ENCODE results near the gene C6orf62.
"Not testable (repeated sequence)": the region's sequence is repeated elsewhere in the genome, so short reads cannot be mapped to it uniquely, and the experiment has no call there.

Gene C6orf62

GRCh38 chr6:24699521-24700359 lies 19.2 kb downstream of the C6orf62 start:
- no peak for DNase-seq (ENCODE audit: low read depth, low spot score)

DNA sequence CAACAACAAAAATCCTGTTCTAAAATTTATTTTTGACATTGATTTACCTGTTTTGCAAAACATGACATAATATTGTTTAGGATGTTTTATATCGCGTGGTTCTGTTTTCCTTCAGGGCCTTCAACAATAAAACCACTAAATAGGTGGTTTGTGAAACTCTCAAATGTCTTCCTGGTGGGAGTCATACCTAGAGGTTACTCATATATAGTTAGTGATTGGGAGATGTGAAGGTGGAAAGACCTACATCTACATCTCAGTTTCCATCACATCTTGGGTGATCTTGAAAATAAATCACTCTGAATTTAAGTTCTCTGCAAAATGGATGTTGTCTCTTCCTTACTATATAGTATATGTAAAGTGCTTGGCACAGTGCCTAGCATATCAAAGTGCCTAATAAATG lies 22.9 kb downstream of the C6orf62 start:
- DNase-seq (ENCODE audit: low read depth, low spot score), result no peak

DNA sequence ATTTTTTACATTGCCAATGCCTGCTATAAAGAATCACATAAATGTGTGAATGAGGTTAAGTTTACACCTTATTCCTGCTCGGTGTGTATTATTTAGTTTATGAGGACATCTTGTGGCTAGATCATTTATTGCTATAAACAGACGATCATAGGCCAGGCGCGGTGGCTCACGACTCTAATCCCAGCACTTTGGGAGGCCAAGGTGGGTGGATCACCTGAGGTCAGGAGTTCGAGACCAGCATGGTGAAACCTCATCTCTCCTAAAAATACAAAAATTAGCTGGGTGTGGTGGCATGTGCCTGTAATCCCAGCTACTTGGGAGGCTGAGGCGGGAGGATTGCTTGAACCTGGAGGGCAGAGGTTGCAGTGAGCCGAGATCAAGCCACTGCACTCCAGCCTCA lies 23.3 kb downstream of the C6orf62 start:
- peak; percentile 60 for DNase-seq (ENCODE audit: low read depth, low spot score)

DNA sequence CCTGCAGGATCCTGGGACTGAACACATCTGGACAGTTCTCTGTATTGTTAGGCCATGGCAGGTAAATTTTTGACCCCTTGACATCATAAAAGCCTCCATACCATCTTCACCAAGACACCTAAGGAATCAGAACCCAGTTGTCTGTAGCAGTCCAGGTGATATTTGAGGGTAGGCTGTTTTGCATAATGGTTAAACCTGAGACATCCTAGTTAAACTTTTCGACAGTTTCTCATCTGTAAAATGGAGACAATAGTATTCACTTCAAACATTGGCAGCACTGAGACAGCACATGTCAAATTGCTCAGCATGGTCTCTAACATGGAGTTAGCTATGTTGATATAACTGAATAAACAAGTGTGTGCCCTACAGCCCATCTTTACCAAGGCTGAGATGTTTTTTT lies 24.8 kb downstream of the C6orf62 start:
- DNase-seq (ENCODE audit: low read depth, low spot score), result no peak

DNA sequence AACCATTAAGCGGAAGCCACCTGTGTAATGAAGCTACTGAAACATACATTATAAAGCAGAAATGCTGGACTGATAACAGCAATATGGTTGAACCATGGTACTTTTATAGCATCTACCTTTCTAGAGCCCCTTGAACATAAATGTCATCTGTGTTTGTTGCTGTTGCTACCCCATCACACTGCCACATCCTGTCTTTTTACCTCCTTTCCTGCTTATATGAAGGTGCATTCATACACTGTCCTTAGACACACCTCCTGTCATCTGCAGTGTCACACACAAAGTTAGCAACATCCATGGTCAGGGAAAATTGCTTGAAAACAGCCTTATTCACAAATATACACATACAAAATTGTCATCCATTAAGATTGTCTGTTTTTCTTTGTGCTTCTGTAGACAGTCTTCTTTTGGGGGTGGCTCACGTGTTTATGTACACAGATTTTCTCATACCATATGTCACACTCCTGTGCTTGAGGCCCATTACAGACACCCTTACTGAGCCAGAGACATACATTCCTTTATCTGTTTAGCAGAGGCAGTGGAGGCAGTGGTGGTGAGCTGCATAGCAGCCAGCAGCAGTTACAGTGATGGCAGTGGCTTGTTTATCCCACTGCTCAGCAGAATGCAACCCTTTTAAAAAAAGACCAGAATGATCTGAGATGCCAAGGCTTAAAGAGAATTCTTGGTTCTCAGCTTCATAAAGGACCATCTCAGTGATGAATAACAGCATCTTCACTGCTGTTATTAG lies 25.9 kb downstream of the C6orf62 start:
- no peak for DNase-seq (ENCODE audit: low read depth, low spot score)

GRCh38 chr6:24692415-24692814 lies 26.5 kb downstream of the C6orf62 start:
- no peak for DNase-seq (ENCODE audit: low read depth, low spot score)

DNA sequence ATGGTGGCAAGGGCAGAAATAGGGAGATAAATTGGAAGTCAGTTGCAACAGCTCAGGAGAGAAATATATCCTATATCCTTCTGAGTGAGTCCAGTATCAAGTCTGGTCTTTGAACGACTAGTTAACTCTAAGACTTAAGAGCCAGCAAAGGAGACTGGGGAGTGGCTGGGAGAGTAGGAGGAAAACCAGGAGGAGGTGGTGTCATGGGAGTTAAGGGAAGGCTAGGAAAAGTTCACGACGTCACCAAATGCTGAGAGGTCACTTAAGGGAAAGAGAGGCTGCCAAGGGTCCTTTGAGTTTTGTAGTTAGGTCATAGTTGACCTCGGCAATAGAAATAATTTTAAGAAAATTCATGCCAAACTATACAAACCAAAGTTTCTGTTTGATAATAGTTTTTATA lies 27.0 kb downstream of the C6orf62 start:
- no peak for DNase-seq (ENCODE audit: low read depth, low spot score)

DNA sequence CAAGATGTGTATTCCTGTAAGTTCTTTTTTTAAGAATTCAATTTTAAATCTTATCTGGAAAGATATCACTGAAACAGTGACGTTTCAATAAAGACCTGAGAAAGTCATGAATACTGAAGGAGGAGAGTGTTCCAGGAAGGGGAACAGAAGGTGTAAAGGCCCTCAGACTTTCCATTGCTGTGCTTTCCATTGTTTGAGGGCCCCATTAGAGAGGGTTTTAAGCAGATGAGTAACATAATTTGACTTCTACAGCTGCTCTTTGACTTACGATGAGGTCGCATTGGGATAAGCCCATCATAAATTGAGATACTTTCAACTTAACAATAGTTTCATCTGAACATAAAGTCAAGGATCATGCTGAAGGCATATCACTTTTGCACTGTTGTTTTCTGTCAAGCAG lies 27.4 kb downstream of the C6orf62 start:
- no peak for DNase-seq (ENCODE audit: low read depth, low spot score)

- DNase-seq (ENCODE audit: low read depth, low spot score), result no peak
Measured at GRCh38 chr6:24690593-24690992, 28.4 kb downstream of the C6orf62 start.

DNA sequence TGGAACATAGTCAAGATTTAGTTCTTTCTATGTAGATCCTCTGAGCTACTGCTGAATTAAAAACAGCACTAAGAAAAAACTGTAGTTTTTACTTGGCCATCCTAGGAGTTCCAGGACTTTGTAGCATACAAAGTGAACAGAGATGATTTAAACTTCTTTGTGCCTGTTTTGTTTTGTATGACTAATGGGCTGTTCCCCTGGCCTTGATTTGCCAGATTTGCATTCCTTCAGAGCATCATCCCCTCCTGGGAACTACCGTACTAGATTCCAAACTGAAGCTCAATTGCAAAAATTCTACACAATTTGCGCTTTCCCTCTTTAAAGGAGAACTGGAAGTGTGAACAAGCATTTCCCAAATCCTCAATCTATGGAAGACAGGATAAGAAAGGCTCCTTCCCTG lies 29.0 kb downstream of the C6orf62 start:
- DNase-seq (ENCODE audit: low read depth, low spot score), result peak; percentile 37

DNA sequence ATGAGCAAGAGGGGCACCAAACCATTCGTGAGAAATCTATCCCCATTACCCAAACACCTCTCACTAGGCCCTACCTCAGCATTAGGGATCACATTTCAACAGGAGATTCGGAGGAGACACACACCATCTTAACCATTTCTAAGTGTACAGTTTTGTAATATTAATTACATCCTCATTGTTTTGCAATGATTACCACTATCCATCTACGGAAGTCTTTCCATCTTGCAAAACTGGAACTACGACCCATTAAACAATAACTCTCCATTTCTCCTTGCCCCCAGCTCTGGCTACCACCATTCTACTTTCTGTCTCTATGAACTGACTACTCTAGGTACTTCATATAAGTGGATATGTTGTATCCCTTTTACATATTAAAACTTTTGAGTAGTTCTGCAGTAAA lies 32.0 kb downstream of the C6orf62 start:
- no peak for DNase-seq (ENCODE audit: low read depth, low spot score)

GRCh38 chr6:24686408-24686807 lies 32.5 kb downstream of the C6orf62 start:
- DNase-seq (ENCODE audit: low read depth, low spot score), result no peak

GRCh38 chr6:24683297-24684296 lies 35.4 kb downstream of the C6orf62 start:
- DNase-seq (ENCODE audit: low read depth, low spot score), result no peak

DNA sequence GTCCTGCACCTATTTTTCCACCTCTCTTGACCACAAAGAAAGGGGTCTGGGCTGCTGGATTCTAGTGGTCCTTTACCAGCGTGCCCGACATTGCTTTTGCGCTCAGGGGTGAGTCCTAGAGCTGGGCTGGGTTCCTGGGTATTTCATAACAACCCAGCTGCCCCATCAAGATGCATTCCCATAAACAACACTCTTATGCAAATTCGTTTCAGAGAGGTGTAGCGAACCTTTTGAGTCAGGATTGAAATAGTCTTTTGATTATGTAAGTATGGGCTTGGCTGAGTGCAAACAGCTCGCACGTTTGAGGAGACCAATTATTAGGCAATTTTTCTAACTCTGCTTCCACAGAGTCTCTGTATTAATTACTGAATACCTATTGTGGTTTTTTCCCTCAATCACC lies 38.4 kb downstream of the C6orf62 start:
- DNase-seq (ENCODE audit: low read depth, low spot score), result no peak

- DNase-seq (ENCODE audit: low read depth, low spot score), result not testable (repeated sequence)
Measured at GRCh38 chr6:24678792-24679352, 40.1 kb downstream of the C6orf62 start.

- DNase-seq (ENCODE audit: low read depth, low spot score), result no peak
Measured at GRCh38 chr6:24673625-24674024, 45.3 kb downstream of the C6orf62 start.

DNA sequence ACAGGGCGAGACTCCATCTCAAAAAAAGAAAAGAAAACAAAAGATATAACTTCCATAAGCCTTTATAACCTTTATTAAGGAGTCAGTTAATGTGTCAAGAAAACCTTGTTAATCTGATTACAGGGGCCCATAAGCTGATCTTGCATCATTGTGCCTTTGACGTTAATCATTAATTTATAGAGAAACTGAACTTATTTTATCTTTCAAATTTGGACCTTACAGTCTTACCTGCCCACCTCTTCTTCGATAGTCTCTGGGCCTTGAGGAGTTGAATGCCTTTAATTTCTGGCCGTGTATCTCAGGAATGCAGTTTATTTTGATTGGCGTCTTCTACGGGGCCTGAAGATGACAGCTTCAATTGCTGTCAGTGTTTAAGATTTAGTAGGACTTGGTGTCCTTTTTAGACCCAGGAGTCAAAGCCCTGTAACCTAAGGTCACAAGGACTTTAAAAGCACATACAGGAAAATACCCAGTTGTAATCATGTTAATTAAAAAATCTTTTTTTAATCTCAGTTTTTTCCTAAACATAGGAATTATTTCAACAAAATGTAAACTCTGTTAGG lies 46.3 kb downstream of the C6orf62 start:
- no peak for DNase-seq (ENCODE audit: low read depth, low spot score)

GRCh38 chr6:24671077-24671476 lies 47.9 kb downstream of the C6orf62 start:
- not testable (repeated sequence) for DNase-seq (ENCODE audit: low read depth, low spot score)

GRCh38 chr6:24670492-24670891 lies 48.5 kb downstream of the C6orf62 start:
- not testable (repeated sequence) for DNase-seq (ENCODE audit: low read depth, low spot score)

DNA sequence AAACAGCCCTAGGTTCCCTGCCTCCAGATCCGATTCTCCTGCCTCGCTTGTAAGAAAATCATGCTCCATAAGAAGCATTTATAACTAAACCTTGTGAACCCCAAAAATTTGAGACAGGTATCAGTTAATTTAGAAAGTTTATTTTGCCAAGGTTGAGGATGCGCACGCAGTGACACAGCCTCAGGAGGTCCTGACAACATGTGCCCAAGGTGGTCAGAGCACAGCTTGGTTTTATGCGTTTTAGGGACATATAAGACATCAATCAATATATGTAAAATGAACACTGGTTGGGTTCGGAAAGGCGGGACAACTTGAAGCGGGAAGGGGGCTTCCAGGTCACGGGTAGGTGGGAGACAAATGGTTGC lies 50.0 kb downstream of the C6orf62 start:
- DNase-seq (ENCODE audit: low read depth, low spot score), result no peak

Data from astrocyte of the hippocampus (primary cell).